GM18861 (cell line): ENCODE data around the gene STAG2.
A peak's percentile ranks its signal among the peaks of the same experiment; 100 is the strongest.
"Not testable (repeated sequence)": the region's sequence is repeated elsewhere in the genome, so short reads cannot be mapped to it uniquely, and the experiment has no call there.

Experiments used
- ATAC-seq: cut with Tn5 transposase; IDR thresholded peaks from one replicate; pipeline ENCODE4 v1.9.1; 2021; ENCODE audit not compliant: unreplicated experiment

STAG2 gene

GRCh38 chrX:124030520-124030919 is 69.0 kb downstream of the STAG2 start:
- ATAC-seq: peak; percentile 88

- no peak for ATAC-seq
These were observed 72.3 kb downstream of the STAG2 start for GRCh38 chrX:124033821-124034220.

GRCh38 chrX:124035657-124036056 is 74.2 kb downstream of the STAG2 start:
- no peak for ATAC-seq

- ATAC-seq: no peak
These were observed 80.5 kb downstream of the STAG2 start for GRCh38 chrX:124042042-124042441.

GRCh38 chrX:124045109-124045508 is 83.6 kb downstream of the STAG2 start:
- no peak for ATAC-seq

- not testable (repeated sequence) for ATAC-seq
These were observed 122.9 kb downstream of the STAG2 start for GRCh38 chrX:124084417-124084816.

GRCh38 chrX:124085063-124085462 is 123.6 kb downstream of the STAG2 start:
- ATAC-seq: no peak

DNA sequence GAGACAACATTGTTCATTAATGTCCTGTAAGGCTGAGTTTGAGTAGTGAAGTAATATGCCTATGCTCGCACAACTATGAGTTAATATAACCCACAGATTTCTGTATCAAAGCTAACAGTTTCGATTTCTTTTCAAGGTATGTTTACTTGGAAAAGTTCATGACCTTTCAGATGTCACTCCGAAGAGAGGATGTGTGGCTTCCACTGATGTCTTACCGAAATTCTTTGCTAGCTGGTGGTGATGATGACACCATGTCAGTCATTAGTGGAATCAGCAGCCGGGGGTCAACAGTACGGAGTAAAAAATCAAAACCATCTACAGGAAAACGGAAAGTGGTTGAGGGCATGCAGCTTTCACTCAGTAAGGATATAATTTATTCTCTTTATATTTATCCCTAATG is 124.9 kb downstream of the STAG2 start:
- ATAC-seq: no peak

- no peak for ATAC-seq
These were observed 125.7 kb downstream of the STAG2 start for GRCh38 chrX:124087000-124087746.

DNA sequence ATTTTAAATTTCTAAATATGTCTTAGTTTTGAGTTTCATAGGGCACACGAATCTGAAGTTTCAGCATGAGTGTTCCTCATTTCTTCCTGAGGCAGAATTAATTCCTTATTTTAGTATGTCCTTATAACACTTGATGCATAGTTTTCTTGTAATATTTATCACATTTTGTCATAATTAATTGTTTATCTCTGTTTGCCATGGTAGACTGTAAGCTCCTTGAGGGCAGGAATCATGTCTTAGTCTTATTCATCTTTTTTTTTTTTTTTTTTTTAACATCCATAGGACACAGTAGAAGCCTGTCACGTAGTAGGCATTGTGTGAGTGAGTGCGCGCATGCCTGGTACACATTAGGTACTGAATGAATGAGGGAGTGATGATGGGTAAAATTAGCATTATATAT is 131.7 kb downstream of the STAG2 start:
- no peak for ATAC-seq

GRCh38 chrX:124097116-124097515 is 135.6 kb downstream of the STAG2 start:
- ATAC-seq: no peak

- no peak for ATAC-seq
These were observed 136.6 kb downstream of the STAG2 start for GRCh38 chrX:124098089-124098488.

DNA sequence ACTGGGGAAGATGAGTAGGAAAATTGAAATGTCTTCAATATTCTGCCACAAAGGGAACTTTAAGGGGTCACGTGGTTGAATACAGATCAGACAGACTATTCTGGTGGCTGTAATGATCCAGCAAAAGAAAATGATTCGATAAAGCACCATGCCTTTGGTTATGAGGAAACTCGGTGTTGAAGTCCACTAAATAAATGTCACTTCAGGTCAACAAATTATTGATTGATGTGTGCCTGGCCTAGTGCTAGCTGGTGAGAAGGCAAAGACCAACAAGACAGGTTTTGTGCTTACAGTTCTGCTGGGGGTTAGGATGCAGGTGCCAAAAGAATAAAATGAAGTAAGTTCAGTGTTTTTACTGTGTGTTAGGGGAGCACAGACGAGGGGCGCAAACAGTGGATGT is 142.5 kb downstream of the STAG2 start:
- no peak for ATAC-seq

DNA sequence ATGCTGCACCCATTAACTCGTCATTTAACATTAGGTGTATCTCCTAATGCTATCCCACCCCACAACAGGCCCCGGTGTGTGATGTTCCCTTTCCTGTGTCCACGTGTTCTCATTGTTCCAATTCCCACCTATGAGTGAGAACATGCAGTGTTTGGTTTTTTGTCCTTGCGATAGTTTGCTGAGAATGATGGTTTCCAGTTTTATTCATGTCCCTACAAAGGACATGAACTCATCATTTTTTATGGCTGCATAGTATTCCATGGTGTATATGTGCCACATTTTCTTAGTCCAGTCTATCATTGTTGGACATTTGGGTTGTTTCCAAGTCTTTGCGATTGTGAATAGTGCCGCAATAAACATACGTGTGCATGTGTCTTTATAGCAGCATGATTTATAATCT is 143.0 kb downstream of the STAG2 start:
- ATAC-seq: not testable (repeated sequence)

GRCh38 chrX:124113621-124114600 is 152.4 kb downstream of the STAG2 start:
- ATAC-seq: no peak

- ATAC-seq: no peak
These were observed 155.8 kb downstream of the STAG2 start for GRCh38 chrX:124117325-124117724.

DNA sequence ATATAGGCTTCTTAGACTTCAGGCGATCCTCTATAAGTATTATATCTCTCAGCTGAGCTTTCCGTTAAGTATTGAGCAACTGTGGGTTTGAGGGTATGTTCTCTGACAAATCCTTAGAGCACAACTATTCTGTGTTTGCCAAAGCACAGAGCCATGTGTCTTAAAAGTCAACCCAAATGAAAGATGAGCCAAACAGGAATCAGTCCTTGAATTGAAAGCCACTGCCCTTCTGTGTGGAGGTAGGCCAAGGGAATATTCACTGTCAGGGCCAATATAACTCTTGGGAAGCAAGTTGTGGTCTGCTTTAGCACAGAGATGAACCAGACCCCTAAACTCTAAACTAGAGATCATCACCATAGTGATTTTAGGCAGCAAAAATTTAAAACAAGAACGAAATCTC is 164.0 kb downstream of the STAG2 start:
- ATAC-seq: no peak

DNA sequence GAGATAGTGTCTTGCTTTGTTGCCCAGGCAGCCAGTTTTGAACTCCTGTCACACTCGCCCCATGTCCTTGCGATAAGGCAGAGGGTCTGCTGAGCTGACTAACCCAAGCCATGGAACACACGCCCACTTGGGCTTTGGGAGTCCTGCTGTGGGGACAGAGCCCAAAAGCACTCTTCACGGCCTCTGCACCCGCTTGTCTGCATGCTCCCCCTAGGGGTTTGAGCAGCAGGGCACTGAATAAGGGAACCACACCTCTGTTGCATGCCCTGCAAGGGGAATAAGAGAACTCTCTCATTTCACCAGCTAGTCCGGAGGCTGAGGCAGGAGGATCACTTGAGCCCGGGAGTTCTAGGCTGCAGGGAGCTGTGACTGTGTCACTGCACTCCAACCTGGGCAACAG is 166.0 kb downstream of the STAG2 start:
- ATAC-seq: no peak

DNA sequence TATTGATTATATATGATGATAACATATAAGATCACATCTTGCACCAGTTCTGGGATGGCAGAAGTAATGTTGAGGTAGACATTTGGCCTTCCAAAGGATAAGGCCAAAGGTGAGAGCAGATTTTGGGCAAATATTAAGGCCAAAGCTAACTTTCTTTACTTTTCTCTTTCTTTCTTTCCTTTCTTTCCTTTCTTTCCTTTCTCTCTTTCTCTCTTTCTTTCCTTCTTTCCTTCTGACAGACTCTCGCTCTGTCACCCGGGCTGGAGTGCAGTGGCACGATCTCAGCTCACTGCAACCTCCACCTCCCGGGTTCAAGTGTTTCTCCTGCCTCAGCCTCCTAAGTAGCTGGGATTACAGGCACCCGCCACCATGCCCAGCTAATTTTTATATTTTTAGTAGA is 170.9 kb downstream of the STAG2 start:
- not testable (repeated sequence) for ATAC-seq

DNA sequence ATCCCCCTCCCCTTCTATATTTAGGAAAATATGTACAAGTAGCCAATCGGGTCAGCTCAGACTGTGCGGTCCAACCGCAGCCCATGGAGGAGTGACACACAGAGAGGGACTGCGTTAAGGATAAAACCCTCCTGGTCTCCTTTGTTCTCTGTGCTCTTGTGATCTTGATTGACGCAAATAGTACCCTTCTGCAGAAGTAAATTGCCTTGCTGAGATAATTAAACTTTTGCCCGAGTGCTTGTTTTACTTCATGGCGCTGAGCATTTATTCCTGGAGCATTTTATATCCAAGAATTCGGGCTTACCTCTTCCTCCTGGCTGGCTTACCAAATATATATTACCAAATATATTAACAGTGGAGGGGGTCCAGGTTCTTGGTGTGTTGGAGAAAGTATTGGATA is 184.2 kb downstream of the STAG2 start:
- ATAC-seq: no peak

DNA sequence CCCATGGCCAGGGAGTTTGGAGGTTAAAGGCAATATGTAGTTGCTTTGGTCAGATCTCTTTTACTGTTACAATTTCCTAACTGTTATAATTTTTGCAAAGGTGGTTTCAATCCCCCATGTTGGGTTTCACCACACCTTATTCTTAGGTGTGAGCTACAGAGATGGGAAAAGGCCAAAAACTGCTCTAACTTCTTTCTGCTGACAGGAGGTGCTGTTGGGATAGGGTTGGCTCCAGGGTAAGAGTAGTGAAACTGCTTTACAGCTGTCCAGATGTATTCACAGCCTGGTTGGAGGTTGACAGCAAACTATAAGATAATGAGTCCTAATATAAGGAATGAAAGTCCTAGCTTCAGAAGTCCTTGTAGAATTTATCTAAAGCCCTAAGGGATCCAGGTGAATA is 189.7 kb downstream of the STAG2 start:
- ATAC-seq: no peak
